HCEC 1CT (cell line): ENCODE data around the gene SLC29A4.

ENCODE experiments used
- DNase-seq: peaks from one replicate; pipeline ENCODE4 v3.0.0-alpha.2; 2017

The SLC29A4 gene

GRCh38 chr7:5324961-5325360, 42.2 kb downstream of the SLC29A4 start:
- DNase-seq, result no peak

GRCh38 chr7:5330288-5330687, 47.5 kb downstream of the SLC29A4 start:
- DNase-seq, result no peak

- DNase-seq, result no peak
Measured at GRCh38 chr7:5332579-5332978, 49.8 kb downstream of the SLC29A4 start.

- DNase-seq, result no peak
Measured at GRCh38 chr7:5333121-5334045, 50.6 kb downstream of the SLC29A4 start.

- no peak for DNase-seq
Measured at GRCh38 chr7:5334671-5335070, 51.9 kb downstream of the SLC29A4 start.

GRCh38 chr7:5337047-5337446, 54.3 kb downstream of the SLC29A4 start:
- no peak for DNase-seq

- DNase-seq, result no peak
Measured at GRCh38 chr7:5339955-5340354, 57.2 kb downstream of the SLC29A4 start.

- no peak for DNase-seq
Measured at GRCh38 chr7:5342631-5343030, 59.9 kb downstream of the SLC29A4 start.

GRCh38 chr7:5343884-5344283, 61.1 kb downstream of the SLC29A4 start:
- no peak for DNase-seq

- DNase-seq, result no peak
Measured at GRCh38 chr7:5344342-5344741, 61.6 kb downstream of the SLC29A4 start.

- no peak for DNase-seq
Measured at GRCh38 chr7:5345171-5345570, 62.4 kb downstream of the SLC29A4 start.

GRCh38 chr7:5345671-5346070, 62.9 kb downstream of the SLC29A4 start:
- DNase-seq, result no peak

- DNase-seq, result no peak
Measured at GRCh38 chr7:5348134-5349004, 65.6 kb downstream of the SLC29A4 start.

GRCh38 chr7:5349005-5349380, 66.2 kb downstream of the SLC29A4 start:
- DNase-seq, result no peak

GRCh38 chr7:5349437-5350173, 66.9 kb downstream of the SLC29A4 start:
- DNase-seq, result no peak

- no peak for DNase-seq
Measured at GRCh38 chr7:5350174-5350463, 67.4 kb downstream of the SLC29A4 start.

- no peak for DNase-seq
Measured at GRCh38 chr7:5350600-5351385, 68.0 kb downstream of the SLC29A4 start.

GRCh38 chr7:5351507-5352265, 68.9 kb downstream of the SLC29A4 start:
- no peak for DNase-seq

GRCh38 chr7:5352440-5353010, 69.8 kb downstream of the SLC29A4 start:
- no peak for DNase-seq

- DNase-seq, result no peak
Measured at GRCh38 chr7:5354460-5355232, 71.9 kb downstream of the SLC29A4 start.
